NCI-H345 treated with DMSO at 0.1 percent for 48 hours (cell line): ENCODE measurements around the gene PTDSS2.
A peak's percentile ranks its signal among the peaks of the same experiment; 100 is the strongest.
"Not testable (repeated sequence)": the region's sequence is repeated elsewhere in the genome, so short reads cannot be mapped to it uniquely, and the experiment has no call there.

Experiments used
- DNase-seq: peaks from one replicate; lab custom pipeline; 2025; ENCODE audit not compliant: unreplicated experiment; lab: John Stamatoyannopoulos, UW

The PTDSS2 gene

DNA sequence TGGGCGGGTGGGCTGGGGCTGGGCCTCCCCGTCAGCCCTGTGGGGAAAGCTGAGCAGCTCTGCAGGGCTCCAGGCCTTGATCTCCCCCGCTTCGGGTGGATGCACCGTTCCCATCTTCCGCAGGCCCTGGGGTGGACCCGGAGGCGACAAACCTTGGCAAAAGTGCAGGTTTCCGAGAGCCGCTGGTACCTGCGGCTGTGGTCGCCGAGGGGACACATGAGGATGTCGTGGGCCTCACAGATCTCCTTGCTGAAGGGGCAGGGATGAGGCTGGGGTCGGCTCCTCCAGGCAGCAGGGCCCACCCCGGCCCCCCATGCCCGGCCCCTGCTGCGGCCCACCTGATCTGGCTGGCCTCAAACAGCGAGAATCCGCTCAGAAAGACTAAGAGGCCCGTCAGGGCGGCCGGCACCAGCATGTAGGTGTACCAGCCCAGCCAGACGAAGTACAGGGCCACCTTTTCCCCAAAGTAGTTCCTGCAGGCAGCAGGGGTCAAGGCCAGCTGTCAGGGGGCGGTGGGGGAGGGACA is 20.1 kb upstream of the PTDSS2 start:
- DNase-seq: no peak

DNA sequence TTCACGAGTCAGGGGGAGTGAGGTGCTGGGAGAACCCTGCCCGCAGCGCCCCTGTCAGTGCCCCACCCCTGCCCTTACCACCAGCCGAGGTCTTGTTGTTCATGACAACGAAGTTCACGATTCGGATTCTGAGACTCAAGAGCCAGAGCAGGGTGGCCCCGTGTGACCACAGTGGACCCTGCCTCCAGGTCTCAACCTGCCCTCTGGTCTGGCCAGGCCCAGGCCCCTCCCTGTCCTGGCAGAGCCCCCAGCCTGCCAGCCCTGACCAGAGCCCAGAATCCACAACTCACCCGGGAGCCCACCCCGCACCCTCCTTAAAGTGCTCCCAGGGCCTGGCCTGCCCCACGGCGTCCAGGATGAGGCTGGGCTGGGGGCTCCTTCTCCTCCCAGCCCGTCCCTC is 18.2 kb upstream of the PTDSS2 start:
- DNase-seq: no peak

DNA sequence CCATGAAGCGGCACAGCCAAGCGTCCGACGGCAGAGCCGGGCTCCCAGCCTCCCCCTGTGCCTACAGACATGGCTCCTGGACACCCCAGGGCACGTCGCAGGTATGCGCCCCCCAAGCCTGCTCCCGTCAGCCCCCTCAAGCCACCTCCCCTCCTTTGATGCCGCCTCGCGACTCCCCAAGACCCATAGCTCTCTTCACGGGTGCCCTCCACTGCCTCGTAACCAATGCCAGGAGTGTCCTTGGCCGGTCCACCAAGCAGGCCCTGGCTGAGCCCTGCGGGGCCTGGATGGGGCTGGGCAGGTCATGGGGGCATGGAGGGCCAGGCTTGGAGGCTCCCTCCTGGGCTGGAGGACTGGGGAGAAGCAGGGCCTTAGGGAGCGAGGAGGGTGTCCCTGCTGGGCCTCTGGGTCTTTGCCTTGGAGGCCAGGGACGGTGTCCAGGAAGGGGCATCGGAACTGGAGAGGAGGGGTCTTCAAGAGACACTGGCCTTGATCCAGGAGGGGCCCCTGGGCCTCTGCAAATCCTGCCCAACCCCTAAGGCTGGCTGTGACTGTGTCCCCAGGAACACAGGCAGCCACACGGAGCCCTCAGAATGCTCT is 17.5 kb upstream of the PTDSS2 start:
- no peak for DNase-seq

DNA sequence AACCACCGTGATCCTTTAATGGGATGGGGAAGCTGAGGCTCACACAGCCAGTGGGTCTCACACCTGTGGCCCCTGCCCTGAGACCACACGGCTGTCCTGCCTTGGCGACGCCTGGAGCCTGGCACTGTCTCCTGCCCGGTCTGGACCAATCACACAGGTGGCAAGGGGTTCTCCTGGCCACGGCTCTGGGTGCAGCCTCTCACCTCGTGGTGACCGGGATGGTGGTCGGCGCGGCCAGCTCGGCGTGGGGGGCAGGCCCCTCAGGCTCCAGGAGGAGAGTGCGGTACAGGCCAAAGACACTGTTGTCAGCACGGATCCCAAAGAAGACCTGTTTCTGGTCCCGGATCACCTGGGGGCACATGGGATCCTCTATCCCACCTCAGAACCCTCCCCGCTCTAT is 17.0 kb upstream of the PTDSS2 start:
- DNase-seq: no peak

DNA sequence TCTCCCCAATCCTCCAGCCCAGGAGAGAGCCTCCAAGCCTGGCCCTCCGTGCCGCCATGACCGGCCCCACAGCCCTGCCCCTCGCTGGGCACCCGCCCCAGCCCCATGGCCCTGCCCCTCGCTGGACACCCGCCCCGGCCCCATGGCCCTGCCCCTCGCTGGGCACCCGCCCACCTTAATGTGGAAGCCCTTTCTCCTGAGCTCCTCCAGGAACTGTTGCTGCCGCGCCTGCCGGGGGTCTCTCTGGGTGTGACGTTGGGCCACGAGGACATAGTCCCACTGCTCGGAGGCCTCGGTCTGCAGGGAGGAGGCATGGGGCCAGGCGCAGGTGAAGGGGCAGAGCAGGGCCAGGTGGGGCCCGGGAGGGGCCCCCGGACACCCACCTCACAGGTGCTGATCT is 16.4 kb upstream of the PTDSS2 start:
- DNase-seq: no peak

DNA sequence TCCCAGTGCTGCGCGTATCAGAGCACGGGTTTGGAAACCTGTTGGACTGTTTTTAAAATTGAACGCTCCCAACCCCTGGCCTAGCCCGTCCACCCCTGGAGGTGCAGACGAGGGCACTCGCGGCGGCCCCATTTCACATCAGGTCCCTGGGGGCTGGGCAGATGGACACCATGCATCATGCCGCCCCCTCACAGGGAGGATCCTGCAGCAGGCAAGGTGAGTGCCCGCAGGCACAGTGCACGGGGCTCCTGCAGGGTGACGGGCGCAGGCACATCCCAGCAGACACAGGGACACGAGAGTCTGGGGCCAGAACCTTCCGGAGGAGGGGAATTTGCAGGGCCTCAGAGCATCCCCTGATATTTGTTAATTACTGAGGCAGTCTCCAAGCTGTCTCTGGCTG is 15.6 kb upstream of the PTDSS2 start:
- no peak for DNase-seq

DNA sequence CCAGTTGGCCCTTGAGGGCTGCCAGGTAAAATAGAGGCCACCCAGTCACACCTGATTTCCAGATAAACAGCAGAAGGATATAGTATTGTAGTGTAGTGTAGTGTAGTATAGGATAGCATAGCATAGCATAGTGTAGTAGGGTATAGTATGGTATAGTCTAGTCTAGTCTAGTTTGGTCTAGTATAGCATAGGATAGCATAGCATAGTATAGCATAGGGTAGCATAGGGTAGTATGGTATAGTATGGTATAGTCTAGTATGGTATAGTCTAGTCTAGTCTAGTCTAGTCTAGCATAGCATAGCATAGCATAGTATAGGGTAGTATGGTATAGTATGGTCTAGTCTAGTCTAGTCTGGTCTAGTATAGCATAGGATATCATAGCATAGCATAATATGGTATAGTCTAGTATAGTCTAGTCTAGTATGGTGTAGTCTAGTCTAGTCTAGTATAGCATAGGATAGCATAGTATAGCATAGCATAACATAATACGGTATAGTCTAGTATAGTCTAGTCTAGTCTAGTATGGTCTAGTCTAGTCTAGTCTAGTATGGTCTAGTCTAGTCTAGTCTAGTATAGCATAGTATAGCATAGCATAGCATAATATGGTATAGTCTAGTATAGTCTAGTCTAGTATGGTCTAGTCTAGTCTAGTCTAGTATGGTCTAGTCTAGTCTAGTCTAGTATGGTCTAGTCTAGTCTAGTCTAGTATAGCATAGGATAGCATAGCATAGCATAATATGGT is 14.9 kb upstream of the PTDSS2 start:
- DNase-seq: not testable (repeated sequence)

DNA sequence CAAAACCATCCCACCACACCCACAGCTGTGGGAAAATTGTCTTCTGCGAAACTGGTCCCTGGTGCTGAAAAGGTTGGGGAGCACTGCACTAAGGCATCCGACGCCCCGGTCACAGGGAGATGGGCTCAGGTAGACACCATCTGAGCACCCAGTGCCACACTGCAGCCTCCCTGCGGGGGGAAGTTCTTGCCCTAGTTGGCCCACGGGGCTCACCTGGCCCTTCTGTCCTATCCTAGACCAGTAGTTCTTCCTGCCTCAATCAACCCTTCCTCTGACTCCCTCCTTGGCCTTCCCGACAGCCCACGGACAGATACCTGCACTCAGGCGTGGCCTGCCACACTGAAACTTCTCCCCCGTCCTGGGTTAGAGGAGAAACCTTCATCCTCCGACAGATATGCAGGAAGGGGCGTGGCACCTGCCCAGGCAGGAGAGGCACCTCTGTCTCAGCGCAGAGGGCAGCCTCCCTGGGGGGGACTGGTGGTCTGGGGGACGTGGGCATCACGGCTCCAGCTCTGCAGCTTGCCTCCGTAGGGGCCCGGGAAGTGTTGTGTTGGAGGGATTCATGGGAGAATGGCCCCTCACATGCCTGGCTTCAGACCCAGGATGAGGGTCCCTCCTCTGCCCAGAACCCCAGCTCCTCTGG is 12.7 kb upstream of the PTDSS2 start:
- DNase-seq: no peak

DNA sequence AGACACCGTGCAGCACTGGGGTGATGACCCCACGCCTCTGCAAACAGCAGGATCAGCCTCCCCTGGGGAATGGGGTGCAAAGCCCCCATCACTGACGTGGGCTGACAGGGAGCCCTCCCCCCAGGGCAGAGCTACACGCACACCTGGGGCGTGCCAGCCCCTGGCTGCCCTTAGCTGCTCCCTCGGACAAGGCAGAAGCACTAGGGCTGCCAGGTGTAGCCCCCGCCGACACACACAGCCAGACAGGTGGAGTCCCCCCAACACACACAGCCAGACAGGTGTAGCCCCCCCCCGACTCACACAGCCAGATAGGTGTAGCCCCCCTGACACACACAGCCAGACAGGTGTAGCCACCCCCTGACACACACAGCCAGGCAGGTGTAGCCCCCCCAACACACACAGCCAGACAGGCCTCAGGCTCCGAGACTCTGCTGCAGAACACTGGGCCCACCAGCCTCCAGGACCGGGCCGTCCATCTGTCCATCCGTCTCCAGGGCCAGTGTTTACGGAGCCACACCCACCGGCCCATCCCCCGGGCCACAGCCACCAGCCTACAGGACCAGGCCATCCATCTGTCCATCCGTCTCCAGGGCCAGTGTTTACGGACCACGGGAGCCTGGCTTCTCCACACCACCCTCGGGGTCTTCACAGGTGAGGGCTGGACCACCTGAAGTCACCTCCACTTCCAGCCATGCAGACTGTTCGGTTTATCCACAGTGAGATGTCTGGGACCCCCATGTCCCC is 11.8 kb upstream of the PTDSS2 start:
- no peak for DNase-seq

DNA sequence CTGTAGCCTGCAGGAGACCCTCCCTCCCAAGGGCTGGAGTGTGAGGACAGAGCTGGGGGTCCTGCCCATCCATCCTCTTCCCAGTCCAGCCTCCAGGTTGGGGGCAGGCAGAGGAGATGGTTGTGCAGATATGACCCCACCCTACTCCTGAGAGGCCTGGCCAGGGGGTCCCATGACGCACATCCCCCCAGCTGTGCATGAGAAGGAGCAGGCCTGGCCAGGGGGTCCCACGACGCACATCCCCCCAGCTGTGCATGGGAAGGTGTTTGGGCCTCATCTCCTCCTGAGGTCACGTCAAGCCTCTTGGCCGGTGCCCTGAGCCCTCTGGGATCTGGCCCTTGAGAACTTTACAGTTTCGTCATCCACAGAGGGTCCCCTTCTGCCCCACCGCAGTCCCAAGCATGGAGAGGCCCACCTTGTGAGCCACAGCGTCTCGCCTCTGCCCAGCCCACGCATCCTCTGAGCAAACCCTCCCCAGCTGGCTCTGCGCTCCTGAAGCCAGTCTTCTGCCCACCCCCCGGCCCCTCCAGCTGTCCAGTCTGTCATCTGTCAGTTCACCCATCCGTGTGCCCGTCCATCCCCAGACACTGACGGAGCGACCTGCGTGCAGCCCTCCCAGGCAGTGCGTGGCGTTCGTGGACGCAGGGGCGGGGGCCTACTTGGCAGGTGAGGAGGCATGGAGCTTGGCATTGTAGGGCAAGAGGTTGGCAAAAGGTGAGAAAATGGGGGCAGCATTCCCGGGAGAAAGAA is 10.6 kb upstream of the PTDSS2 start:
- no peak for DNase-seq

DNA sequence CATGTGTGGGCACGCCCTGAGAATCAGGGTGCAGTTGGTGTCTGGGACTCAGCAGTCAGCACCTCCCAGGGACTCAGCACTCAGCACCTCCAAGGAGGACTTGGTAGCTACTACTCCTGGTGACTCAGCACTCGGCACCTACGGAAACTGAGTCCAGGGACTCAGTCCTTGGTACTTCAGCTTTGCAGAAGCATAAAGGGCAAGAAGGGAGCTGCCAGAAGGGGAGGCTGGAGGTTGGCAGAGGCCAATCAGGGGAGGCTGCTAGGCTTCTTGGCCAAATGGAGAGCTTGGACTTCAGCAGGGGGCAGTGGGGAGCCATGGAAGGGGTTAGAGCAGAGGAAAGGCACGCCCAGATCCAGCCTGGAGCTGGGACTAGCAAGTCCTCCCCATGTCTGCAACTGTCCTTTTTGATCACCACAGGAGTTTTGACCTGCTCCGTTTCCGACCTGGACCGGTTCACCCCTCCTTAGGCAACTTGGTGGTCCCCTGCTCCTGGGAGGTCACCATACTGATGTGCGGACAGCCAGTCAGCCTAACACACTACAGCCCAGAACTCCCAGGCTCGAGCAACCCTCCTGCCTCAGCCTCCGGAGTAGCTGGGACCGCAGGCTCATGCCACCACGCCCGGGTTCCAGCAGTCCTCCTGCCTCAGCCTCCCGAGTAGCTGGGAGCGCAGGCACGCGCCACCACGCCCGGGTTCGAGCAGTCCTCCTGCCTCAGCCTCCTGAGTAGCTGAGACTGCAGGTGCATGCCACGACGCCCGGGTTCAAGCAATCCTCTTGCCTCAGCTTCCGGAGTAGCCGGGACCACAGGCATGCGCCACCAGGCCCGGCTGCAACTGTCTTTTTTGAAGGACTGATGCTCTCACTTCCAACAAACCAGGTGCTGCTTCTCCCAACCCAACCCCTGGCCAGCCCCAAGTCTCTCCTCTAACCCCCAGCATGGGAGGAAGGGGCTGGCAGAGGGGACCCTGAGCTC is 9.7 kb upstream of the PTDSS2 start:
- DNase-seq: no peak

DNA sequence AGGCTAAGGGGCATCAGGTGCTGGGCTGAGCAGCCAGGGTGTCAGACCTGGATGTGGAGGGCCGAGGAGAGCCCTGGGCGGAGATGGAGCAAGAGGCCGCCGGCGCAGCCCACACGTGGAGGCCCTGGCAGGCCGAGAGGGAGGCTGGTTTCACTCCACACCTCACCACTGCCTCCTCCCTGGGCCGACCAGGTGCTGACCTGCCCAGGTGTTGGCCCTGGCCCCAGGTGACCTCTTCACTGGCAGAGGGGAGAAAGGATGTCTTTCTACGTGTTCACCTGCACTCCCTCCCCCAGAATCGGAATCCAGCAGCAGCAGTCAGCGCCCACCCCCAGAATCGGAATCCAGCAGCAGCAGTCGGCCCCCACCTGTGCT is 9.0 kb upstream of the PTDSS2 start:
- DNase-seq: no peak

DNA sequence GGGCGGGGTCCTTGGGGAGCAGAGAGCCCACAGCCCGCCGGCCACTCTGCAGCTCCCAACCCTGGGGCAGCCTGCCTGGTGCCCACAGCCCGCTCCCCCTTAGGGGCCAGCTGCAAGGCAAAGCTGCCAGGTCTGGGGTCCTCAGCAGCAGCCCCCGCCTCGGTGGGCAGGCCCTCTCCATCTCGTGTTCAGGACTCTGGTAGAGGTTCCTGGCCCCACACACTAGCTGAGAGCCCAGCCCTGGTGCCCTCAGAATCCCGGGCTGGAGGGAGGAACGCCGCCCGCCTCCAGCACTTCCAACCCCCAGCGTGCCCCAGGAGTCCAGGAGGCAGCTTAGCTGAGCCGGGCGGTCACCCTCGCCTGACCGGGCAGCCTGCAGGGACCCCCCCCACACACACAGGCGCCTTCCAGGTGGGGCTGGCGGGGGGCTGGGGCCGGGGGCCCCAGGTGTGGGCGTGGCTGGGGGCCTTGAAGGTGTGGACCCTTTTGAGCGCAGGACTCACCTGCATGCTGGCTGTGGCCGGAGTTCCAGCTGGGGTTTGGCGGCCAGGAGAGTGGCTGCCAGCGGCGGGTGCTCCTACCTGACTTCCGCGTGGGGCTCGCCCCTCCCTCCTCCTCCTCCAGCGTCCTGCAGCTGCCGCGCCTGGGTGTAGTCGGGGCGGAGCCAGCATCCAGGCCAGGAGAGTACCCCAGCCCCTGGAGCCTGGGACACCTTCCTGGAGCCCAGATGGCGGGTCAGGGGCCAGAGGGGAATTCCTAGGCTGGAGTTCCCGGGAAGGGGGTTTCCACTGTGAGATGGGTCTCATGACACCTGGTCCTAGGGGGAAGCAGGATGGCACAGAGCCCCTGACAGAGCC is 8.4 kb upstream of the PTDSS2 start, which contains the start of gene ANO9:
TSS of gene ANO9 (minus strand) at position 594 of the 857 bp plus-strand sequence. CDS start at position 509, 85 bp downstream.
- peak; percentile 24 for DNase-seq

DNA sequence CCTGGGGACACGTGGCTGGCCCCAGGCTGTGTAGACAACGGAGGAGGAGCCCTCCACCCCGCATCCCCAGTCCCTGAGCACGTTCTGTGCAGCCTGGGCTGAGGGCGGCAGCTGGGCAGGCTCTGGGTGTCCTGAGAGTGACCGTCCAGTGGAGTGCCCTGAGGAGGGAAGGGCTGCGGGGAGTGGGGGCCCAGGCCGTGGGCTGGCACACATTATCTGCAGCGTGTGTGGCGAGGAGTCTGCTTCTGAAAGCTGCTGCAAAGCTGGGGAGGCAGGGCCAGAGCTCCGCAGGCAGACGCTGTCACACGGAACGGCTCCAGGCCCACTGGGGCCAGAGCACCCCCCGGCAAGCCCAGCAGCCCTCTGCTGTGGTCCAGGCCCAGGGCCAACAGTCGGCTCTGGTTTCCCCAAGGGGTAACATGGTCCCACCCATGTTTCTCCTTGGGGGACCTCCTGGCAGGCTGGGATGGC is 7.4 kb upstream of the PTDSS2 start:
- DNase-seq: no peak

DNA sequence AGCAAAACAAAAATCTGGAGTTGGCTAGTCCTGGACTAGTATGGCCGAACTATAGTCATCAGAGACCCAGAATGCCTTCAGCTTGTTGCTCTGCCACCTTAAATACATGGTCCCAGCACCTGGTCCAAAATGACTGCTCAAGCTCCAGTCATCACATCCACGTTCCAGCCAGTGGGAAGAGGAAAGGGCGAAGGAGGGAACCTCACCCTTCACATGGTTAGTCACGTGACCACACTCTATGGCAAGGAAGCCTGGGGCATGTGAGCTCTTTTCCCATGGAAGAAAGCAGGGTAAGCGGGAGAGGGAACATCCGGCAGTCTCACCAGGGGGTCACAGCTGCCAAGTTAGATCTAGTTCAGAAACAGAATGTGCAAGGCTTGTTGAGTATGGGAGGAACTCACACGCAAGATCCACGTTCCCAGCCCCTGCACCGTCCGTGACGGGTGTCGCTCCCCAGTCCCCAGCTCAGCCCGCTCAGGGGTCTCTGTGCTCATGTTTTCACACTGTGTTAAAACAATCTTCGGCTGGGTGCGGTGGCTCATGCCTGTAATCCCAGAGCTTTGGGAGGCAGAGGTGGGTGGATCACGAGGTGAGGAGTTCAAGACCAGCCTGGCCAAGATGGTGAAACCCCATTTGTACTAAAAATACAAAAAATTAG is 6.4 kb upstream of the PTDSS2 start:
- DNase-seq: peak; percentile 74

DNA sequence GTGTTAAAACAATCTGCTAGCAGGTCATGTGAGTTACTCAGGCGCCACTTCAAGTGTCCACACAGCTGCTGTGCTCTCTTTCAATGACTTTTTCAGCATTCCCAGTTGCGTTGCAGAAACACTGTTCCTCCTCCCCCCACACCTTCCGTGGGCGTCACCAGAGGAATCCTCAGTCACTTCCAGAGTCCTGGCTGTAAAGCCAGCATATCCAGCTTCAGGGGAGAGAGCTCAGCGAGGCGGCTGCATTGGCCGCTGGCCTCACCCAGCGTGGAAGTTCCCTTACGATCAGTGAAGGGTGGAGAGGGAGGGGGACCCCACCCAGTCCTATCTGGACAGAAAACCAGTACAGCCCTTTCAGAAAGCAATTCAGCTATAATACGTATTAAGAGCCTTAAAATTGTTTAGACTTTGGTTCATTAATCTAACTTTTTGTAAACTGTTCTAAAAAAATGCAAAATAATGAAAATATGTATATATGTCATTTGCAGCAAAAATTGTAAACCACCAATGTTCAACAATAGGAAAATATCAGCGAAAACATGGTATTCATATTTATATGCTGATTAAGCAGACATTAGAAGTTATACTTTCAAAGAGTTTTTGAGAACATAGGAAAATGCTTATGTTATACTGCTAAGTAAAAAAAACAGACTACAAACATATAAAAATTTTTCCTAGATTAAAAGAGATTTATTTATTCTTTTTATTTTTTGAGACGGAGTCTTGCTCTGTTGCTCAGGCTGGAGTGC is 5.5 kb upstream of the PTDSS2 start:
- peak; percentile 50 for DNase-seq
